ENCODE results near the gene GNG12. TPM values are rescaled to one million over a fixed set of nuclear protein-coding genes. Genes with fewer than 3 reads are reported as not detected.

The GNG12 gene
- total RNA-seq, 2 donors from 2014 or later: 116 to 137 TPM

GRCh38 chr1:67771749-67772148, 61.5 kb downstream of the GNG12 start:
- no peak for DNase-seq (ENCODE audit: low spot score)
- Histone ChIP-seq H3K4me3 (no peak overlapping the region), H3K36me3 (no peaks in the 10 kb centered on the region), H3K27ac (peak overlapping the region; percentile 60 to 64), H3K9me3 (no peaks in the 10 kb centered on the region), H3K4me1 (ENCODE audit: control insufficient read depth in 1 of 2, low read depth in 2 of 2) (peaks cover 8 to 61% of the 10 kb centered on the region in 2 donors), H3K27me3 (replicated peaks; ENCODE audit: insufficient read depth) (no peaks in the 10 kb centered on the region)
- TF ChIP-seq, protein P1, sequence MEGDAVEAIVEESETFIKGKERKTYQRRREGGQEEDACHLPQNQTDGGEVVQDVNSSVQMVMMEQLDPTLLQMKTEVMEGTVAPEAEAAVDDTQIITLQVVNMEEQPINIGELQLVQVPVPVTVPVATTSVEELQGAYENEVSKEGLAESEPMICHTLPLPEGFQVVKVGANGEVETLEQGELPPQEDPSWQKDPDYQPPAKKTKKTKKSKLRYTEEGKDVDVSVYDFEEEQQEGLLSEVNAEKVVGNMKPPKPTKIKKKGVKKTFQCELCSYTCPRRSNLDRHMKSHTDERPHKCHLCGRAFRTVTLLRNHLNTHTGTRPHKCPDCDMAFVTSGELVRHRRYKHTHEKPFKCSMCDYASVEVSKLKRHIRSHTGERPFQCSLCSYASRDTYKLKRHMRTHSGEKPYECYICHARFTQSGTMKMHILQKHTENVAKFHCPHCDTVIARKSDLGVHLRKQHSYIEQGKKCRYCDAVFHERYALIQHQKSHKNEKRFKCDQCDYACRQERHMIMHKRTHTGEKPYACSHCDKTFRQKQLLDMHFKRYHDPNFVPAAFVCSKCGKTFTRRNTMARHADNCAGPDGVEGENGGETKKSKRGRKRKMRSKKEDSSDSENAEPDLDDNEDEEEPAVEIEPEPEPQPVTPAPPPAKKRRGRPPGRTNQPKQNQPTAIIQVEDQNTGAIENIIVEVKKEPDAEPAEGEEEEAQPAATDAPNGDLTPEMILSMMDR (IDR thresholded peaks at IDR 0.05): no peak
- ATAC-seq (ENCODE audit: insufficient number of reproducible peaks, low FRiP score, low read depth): no peak

DNA sequence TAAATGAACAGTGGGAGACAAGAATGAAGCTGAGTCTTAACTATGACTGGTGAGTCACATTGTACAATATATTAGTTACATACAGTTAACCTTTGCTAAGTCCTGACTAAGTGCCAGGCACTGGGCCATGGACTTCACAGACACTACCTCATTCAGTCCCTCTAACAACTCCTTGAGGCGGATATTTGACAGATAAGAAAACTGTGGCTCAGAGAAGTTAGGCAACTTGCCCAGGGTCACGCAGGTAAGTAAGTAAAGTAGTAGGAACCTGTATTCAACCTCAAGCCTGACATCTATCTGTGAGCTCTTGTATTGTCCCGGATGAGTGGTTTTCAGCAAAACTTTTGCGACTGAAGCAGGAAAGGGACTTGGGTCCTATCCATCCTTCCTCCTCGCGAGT, 62.1 kb downstream of the GNG12 start:
- Histone ChIP-seq H3K4me3 (no peak overlapping the region), H3K36me3 (no peaks in the 10 kb centered on the region), H3K4me1 (ENCODE audit: control insufficient read depth in 1 of 2, low read depth in 2 of 2) (peaks cover 12 to 61% of the 10 kb centered on the region in 2 donors), H3K27ac (peak overlapping the region; percentile 60 to 64), H3K27me3 (replicated peaks; ENCODE audit: insufficient read depth) (no peaks in the 10 kb centered on the region), H3K9me3 (no peaks in the 10 kb centered on the region)
- ATAC-seq (ENCODE audit: insufficient number of reproducible peaks, low FRiP score, low read depth): no peak
- no peak for DNase-seq (ENCODE audit: low spot score)
- TF ChIP-seq, protein P1 (IDR thresholded peaks at IDR 0.05): no peak

DNA sequence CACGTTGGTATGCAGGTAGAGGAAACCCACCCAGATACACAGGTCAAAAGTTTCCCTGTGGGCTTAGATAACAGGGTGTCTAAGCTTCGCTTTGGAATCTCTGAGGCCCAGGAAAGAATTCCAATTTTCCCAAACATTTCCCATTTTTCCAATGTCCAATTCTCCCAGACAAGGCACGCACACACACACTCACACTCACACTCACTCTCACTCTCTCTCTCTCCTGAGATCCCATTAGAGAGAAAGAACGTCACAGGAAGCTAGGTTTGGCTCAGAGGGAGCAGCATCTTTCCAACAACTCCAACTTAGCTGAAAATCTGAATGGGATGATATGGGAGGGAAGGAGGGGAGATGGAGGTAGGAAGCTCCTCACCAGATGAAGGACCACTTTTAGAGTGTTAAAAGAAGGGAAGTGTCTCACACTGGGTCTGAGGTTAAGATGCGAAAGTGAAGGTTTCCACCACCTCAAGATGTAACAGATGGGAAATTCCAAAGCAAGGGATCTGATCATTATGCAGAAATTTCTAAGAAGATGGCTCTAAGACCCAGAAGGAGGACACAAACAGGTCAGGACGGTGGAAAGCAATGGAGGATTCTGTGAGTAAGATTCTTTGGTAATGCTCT, 63.5 kb downstream of the GNG12 start:
- Histone ChIP-seq H3K27me3 (replicated peaks; ENCODE audit: insufficient read depth) (no peaks in the 10 kb centered on the region), H3K4me1 (ENCODE audit: control insufficient read depth in 1 of 2, low read depth in 2 of 2) (peaks cover 12 to 68% of the 10 kb centered on the region in 2 donors), H3K4me3 (no peak overlapping the region), H3K27ac (peak overlapping the region in 1 of 2 donors; percentile 64), H3K36me3 (no peaks in the 10 kb centered on the region), H3K9me3 (no peaks in the 10 kb centered on the region)
- DNase-seq (ENCODE audit: low spot score): no peak
- ATAC-seq (ENCODE audit: insufficient number of reproducible peaks, low FRiP score, low read depth): no peak
- TF ChIP-seq, protein P1 (IDR thresholded peaks at IDR 0.05): no peak

DNA sequence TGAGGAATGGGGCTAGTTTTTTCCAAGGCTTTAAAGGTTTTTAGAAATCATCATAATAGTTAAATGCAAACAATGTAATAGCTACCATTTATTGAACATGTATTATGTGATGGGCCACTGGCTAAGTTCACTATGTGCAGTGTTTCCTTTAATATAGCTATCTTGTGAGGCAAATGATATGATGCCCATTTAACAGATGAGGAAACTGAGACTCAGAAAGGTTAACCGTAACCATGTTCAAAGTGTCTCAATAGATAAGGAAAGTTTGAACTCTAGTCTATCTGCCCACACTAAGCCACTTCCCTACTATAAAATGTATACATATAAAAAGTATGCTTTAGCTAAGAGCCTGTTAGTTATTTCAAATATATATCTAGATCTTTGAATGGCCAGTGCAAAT, 64.8 kb downstream of the GNG12 start:
- peaks cover 3% of the 10 kb centered on the region for H3K36me3 ChIP-seq
- H3K4me3 ChIP-seq: no peak overlapping the region
- TF ChIP-seq, protein P1 (IDR thresholded peaks at IDR 0.05): no peak
- ATAC-seq (ENCODE audit: insufficient number of reproducible peaks, low FRiP score, low read depth) (no peak), DNase-seq (ENCODE audit: low spot score) (no peak)
- H3K27me3 ChIP-seq (replicated peaks; ENCODE audit: insufficient read depth): no peaks in the 10 kb centered on the region
- H3K27ac ChIP-seq: no peak overlapping the region
- peaks cover 12 to 68% of the 10 kb centered on the region in 2 donors for H3K4me1 ChIP-seq (ENCODE audit: control insufficient read depth in 1 of 2, low read depth in 2 of 2)
- H3K9me3 ChIP-seq: no peaks in the 10 kb centered on the region

GRCh38 chr1:67767103-67767782, 66.0 kb downstream of the GNG12 start:
- H3K36me3 ChIP-seq: peaks cover 3% of the 10 kb centered on the region
- DNase-seq (ENCODE audit: low spot score) (no peak), ATAC-seq (ENCODE audit: insufficient number of reproducible peaks, low FRiP score, low read depth) (no peak)
- H3K27me3 ChIP-seq (replicated peaks; ENCODE audit: insufficient read depth): no peaks in the 10 kb centered on the region
- TF ChIP-seq, protein P1 (IDR thresholded peaks at IDR 0.05): no peak
- peaks cover 12 to 64% of the 10 kb centered on the region in 2 donors for H3K4me1 ChIP-seq (ENCODE audit: control insufficient read depth in 1 of 2, low read depth in 2 of 2)
- no peaks in the 10 kb centered on the region for H3K9me3 ChIP-seq
- H3K4me3 ChIP-seq: no peak overlapping the region
- H3K27ac ChIP-seq: peak overlapping the region in 1 of 2 donors; percentile 51
